HG02943 (cell line): ENCODE results near the gene CSGALNACT2.
A peak's percentile ranks its signal among the peaks of the same experiment; 100 is the strongest.
"Not testable (repeated sequence)": the region's sequence is repeated elsewhere in the genome, so short reads cannot be mapped to it uniquely, and the experiment has no call there.

Experiments used
- ATAC-seq: cut with Tn5 transposase; IDR thresholded peaks from one replicate; pipeline ENCODE4 v1.9.1; 2021; ENCODE audit warnings: mild to moderate bottlenecking, low read depth, moderate library complexity; ENCODE audit not compliant: unreplicated experiment

Gene CSGALNACT2

GRCh38 chr10:43136995-43137716 lies 1.1 kb upstream of the CSGALNACT2 start:
- no peak for ATAC-seq

DNA sequence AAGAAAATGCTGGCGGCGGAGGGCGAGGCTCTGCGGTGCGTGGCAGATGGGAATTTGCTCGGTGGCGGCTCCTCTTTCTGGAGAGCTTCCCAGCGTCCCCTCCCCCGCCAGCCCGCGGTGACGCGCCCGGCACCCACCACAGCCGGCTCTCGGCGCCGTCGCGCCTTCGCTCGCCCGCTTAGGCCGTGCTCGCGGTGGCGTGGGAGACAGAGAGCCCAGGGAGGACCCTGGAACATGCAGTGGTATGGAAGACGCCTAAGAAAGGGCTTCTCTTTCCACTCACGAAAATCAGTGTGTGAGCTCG lies 576 bp upstream of the CSGALNACT2 start:
- peak; percentile 26 for ATAC-seq

DNA sequence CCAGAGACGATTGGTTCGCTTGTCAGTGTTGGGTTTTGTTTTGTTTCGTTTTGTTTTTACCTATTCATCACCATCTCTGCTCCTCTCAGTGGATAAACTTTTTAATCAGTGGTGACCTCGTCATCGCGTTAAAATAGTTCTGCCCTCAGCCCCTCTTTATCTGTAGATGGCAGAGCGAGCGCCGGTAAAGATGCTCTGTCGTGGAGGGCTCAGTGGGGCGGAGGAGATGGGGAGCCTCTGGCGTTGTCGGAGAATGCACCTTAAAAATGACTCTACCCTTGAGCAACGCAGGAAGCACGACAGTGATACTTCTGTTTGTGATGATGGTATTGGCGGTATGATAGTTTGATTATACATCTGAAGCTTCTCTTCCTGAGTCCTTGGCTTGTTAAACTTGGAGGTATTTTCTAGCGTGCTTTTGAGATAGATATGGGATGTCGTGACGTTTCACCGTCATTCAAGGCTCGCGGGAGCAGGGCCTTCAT lies 554 bp downstream of the CSGALNACT2 start:
- ATAC-seq = peak; percentile 34

- no peak for ATAC-seq
Measured at GRCh38 chr10:43141421-43141820, 3.2 kb downstream of the CSGALNACT2 start.

- no peak for ATAC-seq
Measured at GRCh38 chr10:43145311-43145710, 7.1 kb downstream of the CSGALNACT2 start.

DNA sequence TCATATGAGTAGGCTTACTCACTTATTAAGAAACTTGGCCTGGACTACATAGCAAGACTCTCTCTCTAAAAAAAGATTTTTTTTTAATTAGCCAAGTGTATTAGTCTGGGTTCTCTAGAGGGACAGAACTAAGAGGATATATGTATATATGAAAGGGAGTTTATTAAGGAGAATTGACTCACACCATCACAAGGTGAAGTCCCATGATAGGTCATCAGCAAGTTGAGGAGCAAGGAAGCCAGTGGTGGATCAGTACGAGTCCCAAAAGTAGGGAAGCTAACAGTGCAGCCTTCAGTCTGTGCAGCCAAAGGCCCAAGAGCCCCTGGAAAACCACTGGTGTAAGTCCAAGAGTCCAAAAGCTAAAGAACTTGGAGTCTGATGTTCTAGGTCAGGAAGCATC lies 7.7 kb downstream of the CSGALNACT2 start:
- not testable (repeated sequence) for ATAC-seq

DNA sequence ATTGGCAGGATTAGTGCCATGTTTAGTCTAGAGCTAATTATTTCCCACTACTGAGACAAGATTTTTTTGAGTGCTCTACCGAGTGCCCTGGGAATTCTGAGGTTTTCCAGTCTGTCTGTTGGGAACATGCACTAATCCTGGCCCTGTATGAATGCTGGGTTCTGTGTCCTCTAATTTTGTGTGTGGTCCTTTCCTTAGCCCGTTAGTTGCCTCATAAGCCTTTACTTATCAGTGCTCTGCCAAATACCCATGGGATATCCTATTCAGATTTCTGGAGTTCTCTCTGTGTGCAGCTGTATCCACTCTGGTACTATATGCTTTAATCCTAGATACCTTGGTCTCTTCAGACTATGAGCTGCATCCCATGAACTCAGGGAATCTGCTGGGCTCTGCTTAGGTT lies 13.1 kb downstream of the CSGALNACT2 start:
- ATAC-seq = no peak

GRCh38 chr10:43153901-43154300 lies 15.7 kb downstream of the CSGALNACT2 start:
- no peak for ATAC-seq

DNA sequence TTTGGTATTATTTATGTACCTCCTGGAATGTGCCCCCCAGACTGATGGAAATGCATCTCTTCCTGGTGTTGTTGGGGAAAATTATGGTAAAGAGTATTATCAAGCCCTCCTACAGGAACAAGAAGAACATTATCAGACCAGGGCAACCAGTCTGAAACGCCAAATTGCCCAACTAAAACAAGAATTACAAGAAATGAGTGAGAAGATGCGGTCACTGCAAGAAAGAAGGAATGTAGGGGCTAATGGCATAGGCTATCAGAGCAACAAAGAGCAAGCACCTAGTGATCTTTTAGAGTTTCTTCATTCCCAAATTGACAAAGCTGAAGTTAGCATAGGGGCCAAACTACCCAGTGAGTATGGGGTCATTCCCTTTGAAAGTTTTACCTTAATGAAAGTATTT lies 17.0 kb downstream of the CSGALNACT2 start:
- no peak for ATAC-seq

DNA sequence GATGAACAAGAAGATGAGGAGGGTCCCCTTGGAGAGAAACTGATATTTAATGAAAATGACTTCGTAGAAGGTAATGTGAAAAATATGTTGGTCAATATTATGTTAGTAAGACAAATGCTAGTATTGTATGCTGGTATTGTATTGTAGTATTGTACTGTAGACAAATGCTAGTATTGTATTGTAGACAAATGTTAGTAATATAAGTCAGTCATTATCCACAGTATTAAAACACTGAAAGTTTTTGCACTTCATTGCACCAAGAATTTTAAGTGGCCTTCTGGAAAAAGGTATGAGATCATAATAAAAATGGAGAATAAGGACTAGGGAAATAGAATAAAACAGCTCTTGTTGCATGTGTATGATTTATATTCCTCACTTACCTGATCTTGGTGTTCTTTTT lies 17.5 kb downstream of the CSGALNACT2 start:
- no peak for ATAC-seq

DNA sequence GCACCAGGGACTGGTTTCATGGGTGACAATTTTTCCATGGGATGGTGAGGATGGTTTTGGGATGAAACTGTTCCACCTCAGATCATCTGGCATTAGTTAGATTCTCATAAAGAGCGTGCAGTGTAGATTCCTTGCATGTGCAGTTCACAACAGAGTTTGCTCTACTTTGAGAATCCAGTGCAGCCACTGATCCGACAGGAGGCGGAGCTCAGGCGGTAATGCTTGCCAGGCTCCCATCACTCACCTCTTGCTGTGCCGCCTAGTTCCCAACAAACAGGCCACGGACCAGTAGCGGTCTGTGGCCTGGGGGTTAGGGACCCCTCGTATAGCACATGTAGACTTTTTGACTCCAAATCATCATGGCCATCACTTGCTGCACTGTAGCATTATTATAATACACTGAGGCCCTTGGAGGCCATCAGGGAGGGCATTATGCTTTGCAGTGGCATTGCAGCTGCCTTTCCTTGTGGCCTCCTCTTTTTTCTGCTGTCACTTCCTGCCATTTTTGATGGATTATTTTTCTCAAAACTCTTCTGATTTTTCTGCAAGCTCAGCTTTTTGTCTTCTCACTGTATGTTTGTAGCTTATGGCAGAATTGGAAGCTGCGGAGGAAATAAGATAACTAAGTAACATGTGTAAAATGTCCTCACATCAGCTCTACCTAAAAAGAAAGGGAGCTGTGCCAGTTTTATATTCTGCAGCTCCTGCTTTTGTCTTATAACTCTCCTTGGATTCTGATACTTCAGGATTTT lies 18.5 kb downstream of the CSGALNACT2 start:
- no peak for ATAC-seq

DNA sequence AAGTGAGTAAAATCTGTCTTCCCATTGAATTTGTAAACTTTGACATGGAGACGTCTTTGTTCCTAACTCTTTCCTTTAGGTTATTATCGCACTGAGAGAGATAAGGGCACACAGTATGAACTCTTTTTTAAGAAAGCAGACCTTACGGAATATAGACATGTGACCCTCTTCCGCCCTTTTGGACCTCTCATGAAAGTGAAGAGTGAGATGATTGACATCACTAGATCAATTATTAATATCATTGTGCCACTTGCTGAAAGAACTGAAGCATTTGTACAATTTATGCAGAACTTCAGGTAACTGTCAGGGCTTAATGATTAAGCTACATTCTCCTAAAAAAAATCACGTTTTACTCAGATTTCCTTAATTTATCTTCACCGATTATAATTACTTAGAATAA lies 20.4 kb downstream of the CSGALNACT2 start:
- ATAC-seq = no peak

DNA sequence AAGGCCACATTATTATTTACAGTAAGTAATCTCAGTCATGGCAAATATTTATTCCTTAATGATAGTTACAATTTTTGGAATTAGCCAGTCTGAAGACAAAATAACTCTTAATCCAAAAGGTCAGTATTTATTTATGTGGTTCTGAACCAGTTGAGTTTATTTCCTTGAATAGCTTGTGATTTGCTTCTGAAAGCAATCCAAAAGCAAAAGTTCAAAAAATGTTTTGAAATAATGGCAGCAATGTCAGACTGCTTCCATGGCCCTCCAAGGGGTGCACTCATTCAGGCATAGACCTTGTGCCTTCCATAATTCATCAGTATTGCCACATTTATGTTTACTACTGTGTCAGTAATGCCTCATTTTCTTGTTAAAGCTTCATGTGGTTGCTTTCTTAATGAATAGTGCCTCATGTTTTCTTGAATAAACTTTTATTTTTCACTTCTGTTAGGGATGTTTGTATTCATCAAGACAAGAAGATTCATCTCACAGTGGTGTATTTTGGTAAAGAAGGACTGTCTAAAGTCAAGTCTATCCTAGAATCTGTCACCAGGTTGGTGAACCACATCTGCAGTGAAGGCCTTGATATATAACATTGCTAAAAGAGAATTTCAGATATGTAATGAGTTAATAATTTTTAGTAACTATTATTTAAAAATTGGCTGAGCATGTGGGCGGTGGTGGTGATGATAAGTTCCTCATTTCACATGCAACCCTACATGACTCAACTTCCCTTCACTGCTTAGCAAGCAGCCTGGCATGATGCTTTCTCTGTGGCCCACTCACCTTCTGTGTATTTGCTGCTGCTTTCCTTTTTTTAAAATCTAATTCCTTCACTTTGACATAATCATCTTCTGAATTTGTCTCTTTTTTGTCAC lies 22.0 kb downstream of the CSGALNACT2 start:
- ATAC-seq = peak; percentile 44

DNA sequence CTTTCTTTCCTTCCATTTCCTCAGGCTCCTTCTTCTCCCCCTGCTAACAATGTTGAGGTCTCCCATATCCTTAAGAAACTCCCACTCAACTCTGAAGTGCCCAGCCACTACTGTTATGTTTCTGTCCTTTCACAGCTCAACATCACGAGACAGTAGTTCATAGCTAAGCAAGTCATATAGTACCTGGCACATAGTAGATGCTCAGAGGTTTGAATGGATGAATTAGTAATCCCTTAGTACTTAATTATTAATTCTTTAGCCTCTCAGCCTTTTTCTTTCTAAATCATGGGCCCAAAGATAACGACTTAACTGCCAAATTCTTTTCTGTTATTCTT lies 22.6 kb downstream of the CSGALNACT2 start:
- ATAC-seq = peak; percentile 55

DNA sequence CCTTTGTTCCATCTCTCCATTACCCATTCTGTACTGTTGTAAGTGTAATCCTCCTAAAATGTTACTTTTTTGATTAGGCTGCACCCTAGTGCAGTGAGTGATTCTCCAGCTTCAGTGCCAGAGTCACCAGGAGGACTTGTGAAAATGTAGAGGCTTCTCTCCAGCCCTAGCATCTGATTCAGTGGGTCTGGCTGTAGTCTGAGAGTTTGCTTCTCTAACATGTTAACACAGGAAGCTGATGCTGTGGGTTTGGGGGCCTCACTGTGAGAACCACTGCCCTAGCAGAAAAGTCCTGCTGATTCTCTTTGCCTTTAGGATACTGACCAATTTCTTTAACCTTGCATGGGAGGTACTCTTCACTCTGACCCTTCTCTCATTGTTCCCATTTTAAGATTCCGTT lies 24.4 kb downstream of the CSGALNACT2 start:
- ATAC-seq = no peak

- ATAC-seq = no peak
Measured at GRCh38 chr10:43166207-43166879, 28.1 kb downstream of the CSGALNACT2 start.

DNA sequence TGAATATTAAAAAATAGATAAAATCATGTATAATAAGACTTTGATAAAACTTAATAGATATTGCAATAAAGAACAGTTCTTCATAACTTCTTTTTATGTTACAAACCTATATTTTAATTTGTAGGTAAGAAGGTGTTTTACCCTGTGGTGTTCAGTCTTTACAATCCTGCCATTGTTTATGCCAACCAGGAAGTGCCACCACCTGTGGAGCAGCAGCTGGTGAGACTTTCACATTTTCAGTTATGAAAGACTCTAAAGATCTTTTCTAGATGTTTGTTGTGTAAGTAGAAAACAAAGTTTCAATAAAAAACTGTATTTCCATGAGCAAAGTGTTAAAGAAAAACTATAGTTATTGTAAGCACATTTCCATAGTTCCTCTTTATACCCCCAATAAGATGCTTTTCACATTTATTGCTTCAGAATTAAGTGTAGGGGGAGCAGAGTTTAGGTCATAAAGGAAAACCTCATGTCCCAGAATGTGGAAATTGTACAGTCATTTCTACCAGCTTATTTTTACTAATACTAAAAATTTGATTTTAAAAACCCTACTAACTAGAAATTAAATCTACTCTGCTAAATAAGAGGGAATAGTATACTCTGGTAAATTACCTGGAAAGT lies 28.7 kb downstream of the CSGALNACT2 start:
- peak; percentile 62 for ATAC-seq

- ATAC-seq = no peak
Measured at GRCh38 chr10:43167498-43167889, 29.2 kb downstream of the CSGALNACT2 start.

- ATAC-seq = no peak
Measured at GRCh38 chr10:43170491-43170890, 32.2 kb downstream of the CSGALNACT2 start.

DNA sequence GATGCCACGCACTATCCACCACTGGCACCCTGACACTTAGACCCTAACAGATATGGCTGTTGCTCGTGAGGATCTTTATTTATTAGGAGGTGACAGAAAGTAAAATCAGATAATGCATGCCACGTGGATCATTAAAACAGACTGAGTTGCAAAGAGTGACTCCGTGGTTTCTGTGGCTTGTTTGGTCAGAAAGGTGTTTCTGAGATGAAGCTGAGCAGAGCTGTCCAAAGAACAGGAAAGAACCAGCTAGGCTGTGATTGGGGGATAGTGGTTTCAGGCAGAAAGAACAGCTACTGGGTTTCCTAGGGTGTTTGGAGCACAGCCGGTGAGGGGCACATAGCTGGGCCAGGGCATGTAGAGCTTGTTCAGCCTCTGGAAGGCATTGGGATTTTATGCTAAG lies 34.4 kb downstream of the CSGALNACT2 start:
- no peak for ATAC-seq
